Mucosa of descending colon (tissue), 3 donors: Measurements from ENCODE around the gene ANKRD24. TPM values are rescaled to one million over a fixed set of nuclear protein-coding genes. Genes with fewer than 3 reads are reported as not detected.

Experiments used
- ATAC-seq: fragments of 200-7000 bp; cut with Tn5 transposase; one replicate; pipeline ENCODE4 v1.9.1; 2020; ENCODE audit warnings: mild to moderate bottlenecking, moderate library complexity
- DNase-seq, 3 donors: peaks; one replicate each; pipeline ENCODE4 v3.0.0-alpha.2; 2020
- H3K36me3 ChIP-seq: fragments of 200-600 bp; one replicate; pipeline ENCODE4 v1.8.0; 2021; ENCODE audit warnings: low read depth, mild to moderate bottlenecking
- H3K4me1 ChIP-seq: fragments of 200-600 bp; one replicate; pipeline ENCODE4 v1.8.0; 2021; ENCODE audit warnings: low read depth, mild to moderate bottlenecking
- H3K4me3 ChIP-seq: fragments of 200-600 bp; one replicate; pipeline ENCODE4 v1.8.0; 2021; ENCODE audit warnings: mild to moderate bottlenecking
- H3K9me3 ChIP-seq: fragments of 200-600 bp; one replicate; pipeline ENCODE4 v1.8.0; 2021; ENCODE audit warnings: mild to moderate bottlenecking
- CTCF ChIP-seq: fragments of 200-600 bp; IDR thresholded peaks from one replicate; pipeline ENCODE4 v1.8.0; 2022; ENCODE audit warnings: antibody characterized with exemption, mild to moderate bottlenecking
- intact Hi-C, 2 donors: fragments of 100-400 bp; cut with DNase I in 1 of 2; cut with micrococcal nuclease in 1 of 2; formaldehyde crosslinking; loops; one replicate each; pipeline versions ENCODE4 v1.11.0 to v1.11.1; 2022; cut with DNase I, micrococcal nuclease
- total RNA-seq, 3 donors: library from RNA; stranded (reverse); fragmentation: NEBNext Ultra II Directional in 2 of 3; extraction: Animal tissue kit (Norgen Biotek cat#: 25700) in 2 of 3; gene quantifications; one replicate each; pipeline versions ENCODE4 v1.2.1 to v1.2.4, GENCODE V29; 2021 to 2023
- donor health status: DM: no; HTN: no; CAD: no; lungs with moderate emphysema.
- donor health status: DM: no; HTN: no; CAD: no.
- donor health status: DM: no; HTN: yes; CAD: no.

The ANKRD24 gene
- total RNA-seq, 3 donors from 2014 or later: 0.95 to 2.7 (median 1.3) TPM

DNA sequence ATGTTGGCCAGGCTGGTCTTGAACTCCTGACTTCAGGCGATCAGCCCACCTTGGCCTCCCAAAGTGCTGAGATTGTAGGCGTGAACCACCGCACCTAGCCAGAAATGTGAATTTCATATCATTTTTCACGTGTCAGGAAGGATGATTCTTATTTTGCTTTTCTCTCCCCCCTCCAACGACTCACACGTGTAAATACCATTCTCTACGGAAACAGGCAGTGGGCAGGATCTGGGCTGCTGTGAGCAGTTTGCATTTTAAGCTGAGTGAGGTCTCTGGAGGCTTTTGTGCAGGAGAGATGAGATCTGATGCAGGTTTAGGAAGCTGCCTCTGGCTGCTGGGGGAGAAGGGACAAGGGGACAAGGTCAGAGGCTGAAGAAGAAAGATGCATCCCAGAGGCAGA is 11.9 kb downstream of the ANKRD24 start:
- Histone ChIP-seq H3K36me3 (no peaks in the 10 kb centered on the region), H3K4me3 (no peak overlapping the region), H3K4me1 (peaks cover 3% of the 10 kb centered on the region), H3K9me3 (no peaks in the 10 kb centered on the region)
- intact Hi-C loops: no loop called here
- TF ChIP-seq CTCF: no peak
- ATAC-seq: no peak
- DNase-seq: no peak

- Histone ChIP-seq H3K4me1 (peaks cover 3% of the 10 kb centered on the region), H3K36me3 (no peaks in the 10 kb centered on the region), H3K4me3 (no peak overlapping the region), H3K9me3 (no peaks in the 10 kb centered on the region)
- DNase-seq (no peak), ATAC-seq (no peak)
- no peak for TF ChIP-seq CTCF
- intact Hi-C loops: no loop called here
These were observed 13.5 kb downstream of the ANKRD24 start for GRCh38 chr19:4196009-4196408.

DNA sequence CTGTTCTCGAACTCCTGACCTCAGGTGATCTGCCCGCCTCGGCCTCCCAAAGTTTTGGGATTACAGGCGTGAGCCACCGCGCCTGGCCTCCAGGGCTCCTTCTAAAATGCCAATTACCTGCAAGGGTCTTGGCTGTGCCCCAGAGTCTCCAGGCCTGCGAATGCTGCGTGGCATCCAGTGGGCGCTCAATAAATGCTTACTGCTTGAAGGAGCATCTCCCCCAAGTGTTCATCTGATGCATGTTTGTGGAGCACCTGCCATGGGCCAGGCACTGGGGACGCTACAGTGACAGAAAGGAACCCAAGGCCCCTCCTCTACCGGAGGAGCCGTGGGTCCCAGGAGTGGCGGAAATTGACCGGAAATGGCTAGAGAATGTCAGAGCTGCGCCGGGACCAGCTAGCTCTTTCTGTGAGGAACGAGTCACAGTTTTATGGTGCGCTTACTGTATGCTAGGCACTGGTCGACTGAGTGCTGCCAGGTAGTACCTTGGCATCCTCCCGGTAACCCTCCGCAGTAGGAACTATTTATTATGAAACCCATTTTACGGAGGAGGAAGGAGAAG is 14.2 kb downstream of the ANKRD24 start:
- no peak for DNase-seq
- peaks cover 3% of the 10 kb centered on the region for H3K4me1 ChIP-seq
- H3K36me3 ChIP-seq: no peaks in the 10 kb centered on the region
- no peak overlapping the region for H3K4me3 ChIP-seq
- no peaks in the 10 kb centered on the region for H3K9me3 ChIP-seq
- no peak for TF ChIP-seq CTCF
- no peak for ATAC-seq
- intact Hi-C loops: no loop called here

DNA sequence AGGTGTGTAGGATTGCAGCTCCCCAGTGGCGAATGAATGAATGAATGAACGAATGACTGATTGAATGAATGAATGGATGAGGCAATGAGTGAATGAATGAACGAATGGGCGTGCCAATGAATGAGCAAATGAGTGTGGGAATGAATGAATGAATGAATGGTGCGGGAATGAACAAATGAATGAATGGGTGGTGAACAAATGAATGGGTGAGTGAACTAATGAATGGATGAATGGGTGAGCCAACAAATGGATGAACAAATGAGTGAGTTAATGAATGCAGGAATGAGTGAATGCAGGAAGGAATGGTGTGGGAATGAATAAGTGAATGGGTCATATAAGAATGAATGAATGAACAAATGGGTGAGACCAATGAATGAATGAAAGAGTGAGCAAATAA is 14.7 kb downstream of the ANKRD24 start:
- Histone ChIP-seq H3K36me3 (no peaks in the 10 kb centered on the region), H3K4me1 (peaks cover 3% of the 10 kb centered on the region), H3K4me3 (no peak overlapping the region), H3K9me3 (no peaks in the 10 kb centered on the region)
- TF ChIP-seq CTCF: no peak
- intact Hi-C loops: no loop called here
- DNase-seq: no peak
- no peak for ATAC-seq

- TF ChIP-seq CTCF: no peak
- intact Hi-C loops: no loop called here
- ATAC-seq: no peak
- no peak for DNase-seq
- Histone ChIP-seq H3K4me3 (no peak overlapping the region), H3K9me3 (no peaks in the 10 kb centered on the region), H3K36me3 (no peaks in the 10 kb centered on the region), H3K4me1 (peaks cover 3% of the 10 kb centered on the region)
These were observed 15.4 kb downstream of the ANKRD24 start for GRCh38 chr19:4197625-4198466.
